NCI-H526 treated with DMSO at 0.1 percent for 48 hours (cell line): ENCODE data around the gene CLIC4.
"Not testable (repeated sequence)": the region's sequence is repeated elsewhere in the genome, so short reads cannot be mapped to it uniquely, and the experiment has no call there.

ENCODE experiments used
- DNase-seq: peaks from one replicate; lab custom pipeline; 2025; lab: John Stamatoyannopoulos, UW

The CLIC4 gene

DNA sequence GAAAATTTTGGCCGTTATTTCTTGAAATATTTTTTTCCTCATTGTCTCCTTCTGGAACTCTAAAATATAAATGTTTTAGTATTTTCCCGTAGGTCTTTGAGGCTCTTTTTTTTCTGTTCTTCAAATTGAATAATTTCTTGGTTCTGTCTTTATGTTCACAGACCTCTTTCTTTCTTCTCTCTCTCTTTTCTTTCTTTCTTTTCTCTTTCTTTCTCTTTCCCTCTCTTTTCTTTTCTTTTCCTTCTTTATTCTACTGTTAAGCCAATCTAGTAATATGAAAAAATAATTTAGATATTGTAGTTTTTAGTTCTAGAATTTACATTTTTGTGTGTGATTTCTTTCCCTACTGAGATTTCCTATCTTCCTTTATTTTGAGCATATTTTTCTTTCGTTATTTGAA is 30.1 kb downstream of the CLIC4 start:
- DNase-seq: no peak

DNA sequence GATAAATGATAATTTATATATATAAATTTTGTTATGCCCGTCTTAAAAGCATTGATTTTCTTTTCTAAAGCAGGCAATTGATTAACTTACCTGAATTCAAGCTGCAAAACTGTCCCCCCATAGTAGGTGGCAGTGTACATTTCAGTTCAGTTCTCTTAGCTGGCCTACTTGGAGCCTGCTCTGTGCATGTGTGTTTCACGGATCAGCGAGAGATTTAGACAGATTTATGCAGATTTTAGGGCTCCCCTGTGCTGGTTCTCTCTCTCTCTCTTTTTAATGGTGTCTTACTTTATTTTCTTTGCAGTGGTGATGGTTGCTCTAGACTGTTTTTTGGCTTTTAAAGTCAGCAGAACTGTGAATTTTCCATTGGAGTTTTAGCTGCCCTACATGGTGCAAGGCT is 30.7 kb downstream of the CLIC4 start:
- DNase-seq: no peak

DNA sequence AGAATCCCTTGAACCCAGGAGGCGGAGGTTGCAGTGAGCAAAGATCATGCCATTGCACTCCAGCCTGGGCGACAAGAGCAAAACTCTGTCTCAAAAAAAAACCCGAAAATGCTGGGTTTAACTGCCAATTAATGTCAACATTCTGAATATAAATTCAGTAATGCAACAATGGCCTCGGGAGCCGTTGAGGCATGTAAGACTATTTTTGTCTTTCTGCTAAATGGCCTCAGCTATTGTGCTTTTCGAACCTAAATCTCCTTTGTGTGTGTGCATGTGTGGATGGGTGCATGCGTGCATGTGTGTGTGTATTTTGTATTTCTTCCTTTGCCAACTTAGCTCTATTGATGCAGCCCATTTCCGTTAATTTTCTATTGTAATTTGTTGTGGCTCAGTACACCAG is 31.6 kb downstream of the CLIC4 start:
- no peak for DNase-seq

DNA sequence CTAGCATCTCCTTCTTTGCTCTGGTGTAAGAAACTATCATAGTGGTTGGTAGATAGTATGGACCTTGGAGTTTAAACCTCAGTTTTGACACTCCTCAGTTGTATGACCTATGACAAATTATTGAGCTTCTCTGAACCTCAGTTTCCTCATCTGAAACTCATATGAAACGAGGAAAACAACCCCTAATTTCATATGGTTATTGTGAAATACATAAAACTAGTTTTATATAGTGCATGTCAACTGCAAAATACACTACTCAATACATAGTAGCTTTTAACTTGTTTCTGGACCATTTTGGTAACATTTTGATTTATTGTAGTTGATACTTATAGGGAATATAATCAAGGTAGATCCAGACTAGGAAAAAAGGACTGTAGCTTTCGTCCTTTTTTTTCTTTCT is 32.9 kb downstream of the CLIC4 start:
- DNase-seq: no peak

DNA sequence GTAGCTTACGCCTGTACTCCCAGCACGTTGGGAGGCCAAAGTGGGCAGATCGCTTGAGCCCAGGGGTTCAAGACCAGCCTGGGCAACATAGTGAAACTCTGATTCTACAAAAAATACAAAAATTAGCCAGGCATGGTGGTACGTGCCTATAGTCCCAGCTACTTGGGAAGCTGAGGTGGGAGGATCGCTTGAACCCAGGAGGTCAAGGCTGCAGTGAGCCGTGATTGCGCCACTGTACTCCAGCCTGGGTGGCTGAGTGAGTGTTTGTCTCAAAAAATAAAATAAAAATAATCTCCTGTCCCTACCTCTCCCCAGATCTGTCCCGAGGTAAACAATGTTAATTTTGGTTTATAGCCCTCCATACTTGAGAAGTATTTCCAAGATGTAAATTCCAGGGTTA is 34.0 kb downstream of the CLIC4 start:
- DNase-seq: not testable (repeated sequence)

DNA sequence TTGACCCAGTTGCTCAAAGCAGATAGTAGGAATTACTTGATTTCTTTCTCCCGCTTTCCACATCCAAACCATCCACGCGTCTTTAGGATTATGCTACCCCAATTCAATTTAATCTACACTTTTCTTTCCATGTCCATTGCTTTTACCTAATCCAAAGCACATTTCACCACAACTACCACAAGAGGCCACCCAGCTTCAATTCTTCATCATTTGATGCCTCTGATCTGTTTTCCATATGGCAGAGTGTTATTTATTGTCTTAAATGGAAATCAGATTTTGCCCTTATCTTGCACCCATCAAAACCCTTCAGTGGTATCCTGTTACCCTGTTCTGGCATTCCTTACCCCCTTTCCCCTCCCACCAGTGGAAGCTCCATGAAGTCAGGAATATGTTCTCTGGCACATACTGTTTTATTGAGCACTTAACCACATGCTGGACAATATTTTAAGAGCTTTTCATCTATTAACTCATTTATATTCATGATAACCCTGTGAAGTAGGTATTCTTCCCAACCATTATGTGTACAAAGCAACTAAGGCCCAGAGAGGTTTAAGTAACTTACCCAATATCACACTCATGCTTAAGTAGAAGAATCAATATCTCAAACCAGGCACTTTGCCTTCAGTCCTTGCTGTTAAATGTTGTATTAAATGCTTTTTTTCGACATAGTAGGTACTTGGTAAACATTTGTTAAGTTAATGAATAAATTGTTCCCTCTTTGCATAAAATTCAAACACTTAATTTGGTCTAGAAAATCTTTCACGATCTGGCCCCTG is 34.6 kb downstream of the CLIC4 start:
- no peak for DNase-seq

DNA sequence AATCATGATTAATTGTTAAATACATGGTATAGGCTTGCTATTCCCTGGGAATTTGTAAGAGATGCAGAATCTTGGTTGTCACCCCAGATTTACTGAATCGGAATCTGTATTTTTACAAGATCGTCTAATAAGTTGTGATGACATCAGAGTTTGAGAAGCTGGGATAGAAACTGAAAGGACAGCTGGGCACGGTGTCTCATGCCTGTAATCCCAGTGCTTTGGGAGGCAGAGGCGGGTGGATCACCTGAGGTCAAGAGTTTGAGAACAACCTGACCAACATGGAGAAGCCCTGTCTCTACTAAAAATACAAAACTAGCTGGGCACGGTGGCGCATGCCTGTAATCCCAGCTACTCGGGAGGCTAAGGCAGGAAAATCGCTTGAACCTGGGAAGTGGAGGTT is 35.4 kb downstream of the CLIC4 start:
- DNase-seq: not testable (repeated sequence)

DNA sequence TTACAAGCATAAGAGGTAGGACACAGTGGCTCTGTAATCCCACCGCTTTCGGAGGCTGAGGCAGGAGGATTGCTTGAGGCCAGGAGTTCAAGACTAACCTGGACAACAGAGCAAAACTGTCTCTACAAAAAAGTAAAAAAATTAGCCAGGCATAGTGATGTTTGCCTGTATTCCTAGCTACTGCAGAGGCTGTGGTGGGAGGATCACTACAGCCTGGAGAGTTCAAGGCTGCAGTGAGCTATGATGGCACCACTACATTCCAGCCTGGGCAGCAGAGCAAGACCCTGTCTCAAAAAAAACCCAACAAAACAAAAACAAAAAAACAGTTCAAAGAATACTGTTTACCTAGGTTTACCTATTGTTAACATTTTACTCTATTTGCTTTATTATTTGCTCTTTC is 37.4 kb downstream of the CLIC4 start:
- DNase-seq: no peak

DNA sequence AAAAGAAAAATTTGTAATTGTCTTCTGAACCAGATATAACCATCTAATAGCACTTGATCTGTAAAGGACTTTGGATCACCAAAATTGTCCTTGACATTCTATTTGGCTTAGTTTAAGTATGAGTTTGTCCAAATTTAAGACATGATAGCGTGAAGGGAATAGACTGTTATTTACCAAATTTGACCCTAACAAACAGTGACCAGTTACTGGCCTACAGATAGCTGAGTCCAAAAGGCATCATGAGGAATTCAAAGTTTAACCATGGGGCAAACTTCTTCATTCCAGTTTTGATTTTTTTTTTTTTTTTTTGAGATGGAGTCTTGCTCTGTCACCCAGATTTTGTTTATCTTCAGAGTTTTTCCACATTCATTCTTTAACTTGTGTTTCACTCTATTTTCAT is 38.5 kb downstream of the CLIC4 start:
- DNase-seq: no peak

DNA sequence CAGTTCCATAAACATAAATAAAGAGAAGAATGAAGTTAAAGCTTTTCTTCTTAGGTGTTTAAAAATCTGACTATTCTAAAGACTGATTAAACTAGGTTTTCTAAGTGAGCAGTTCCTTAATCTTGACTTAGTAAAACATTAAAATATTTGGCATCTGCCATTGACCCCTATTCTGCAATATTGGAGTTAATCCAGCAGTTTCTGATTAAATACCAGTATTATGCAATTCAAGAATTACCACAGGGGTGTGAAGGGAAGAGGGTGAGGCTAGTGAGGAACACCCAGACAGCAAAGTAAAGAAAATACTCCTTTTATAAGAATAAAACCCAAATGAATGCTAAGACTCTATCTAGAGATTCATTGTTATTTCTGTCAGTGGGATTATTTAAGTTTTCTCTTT is 40.9 kb downstream of the CLIC4 start:
- no peak for DNase-seq

DNA sequence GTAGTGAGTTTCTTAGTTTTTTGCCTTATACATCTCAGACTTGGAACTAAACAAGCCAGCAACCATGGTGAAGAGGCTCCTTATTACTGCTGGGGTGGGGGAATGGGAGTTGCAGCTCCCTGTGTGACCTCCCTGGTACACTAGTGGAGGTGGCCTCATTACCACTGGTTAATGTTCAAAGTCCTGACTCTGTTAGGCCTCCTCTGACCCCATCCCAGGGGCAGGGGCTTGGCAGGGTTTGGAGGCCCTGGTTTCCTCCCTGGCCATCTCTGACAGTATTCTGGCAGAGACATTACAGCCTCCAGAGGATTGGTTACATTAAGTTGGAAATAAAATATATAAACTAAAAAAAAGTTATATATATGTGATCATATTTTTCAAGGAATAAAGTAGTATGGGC is 45.2 kb downstream of the CLIC4 start:
- no peak for DNase-seq

DNA sequence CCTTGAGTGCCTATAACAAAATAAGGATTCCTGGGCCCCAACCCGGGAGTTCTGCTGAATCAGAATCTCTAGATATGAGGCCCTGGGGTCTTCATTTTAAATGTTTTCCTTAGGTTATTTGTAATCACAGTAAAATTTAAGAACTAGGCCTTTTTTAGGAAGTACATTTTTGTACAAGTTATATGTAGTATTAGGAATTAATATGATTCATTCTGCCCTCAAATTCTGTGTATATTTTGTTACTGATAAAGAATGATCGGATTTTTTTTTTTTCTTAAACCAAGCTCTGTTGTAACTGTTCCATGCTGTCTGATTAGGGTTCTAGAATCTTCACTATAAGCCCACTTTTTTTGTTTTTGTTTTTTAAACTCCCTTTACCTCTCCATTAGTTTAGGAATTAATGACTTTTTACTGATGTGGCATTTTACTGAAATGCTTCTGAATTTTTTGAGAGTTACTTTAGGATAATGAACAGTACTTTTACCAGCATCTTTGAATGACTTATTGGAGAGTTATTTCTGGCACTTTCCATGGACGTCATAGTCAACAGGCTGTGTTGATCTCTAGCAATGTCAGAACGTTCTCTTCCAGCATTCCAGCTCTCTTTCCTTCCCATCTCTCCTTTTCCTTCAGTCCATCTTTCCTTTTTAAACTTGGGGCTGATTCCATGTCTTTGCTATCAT is 48.3 kb downstream of the CLIC4 start:
- no peak for DNase-seq

DNA sequence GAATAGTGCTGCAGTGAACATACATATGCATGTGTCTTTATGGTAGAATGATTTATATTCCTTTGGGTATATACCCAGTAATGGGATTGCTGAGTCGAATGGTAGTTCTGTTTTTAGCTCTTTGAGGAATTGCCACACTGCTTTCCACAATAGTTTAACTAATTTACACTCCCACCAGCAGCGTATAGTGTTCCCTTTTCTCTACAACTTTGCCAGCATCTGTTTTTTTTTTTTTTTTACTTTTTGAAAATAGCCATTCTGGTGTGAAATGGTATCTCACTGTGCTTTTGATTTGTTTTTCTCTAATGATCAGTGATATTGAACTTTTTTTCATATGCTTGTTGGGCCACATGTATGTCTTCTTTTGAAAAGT is 48.9 kb downstream of the CLIC4 start:
- not testable (repeated sequence) for DNase-seq

DNA sequence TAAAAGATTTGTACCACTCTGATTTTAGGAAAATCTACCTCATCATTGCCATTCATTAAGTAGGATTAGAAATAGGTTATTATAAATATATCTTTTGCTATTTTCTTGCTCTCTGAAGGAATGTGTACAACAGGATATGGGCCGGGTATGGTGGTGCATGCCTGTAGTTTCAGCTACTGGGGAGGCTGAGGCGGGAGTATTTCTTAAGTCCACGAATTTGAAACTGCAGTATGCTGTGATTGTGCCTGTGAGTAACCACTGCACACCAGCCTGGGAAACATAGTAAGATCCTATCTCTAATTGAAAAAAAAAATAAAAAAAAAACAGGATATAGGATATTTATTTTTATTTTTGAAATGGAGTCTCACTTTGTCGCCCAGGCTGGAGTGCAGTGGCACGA is 50.0 kb downstream of the CLIC4 start:
- DNase-seq: no peak

DNA sequence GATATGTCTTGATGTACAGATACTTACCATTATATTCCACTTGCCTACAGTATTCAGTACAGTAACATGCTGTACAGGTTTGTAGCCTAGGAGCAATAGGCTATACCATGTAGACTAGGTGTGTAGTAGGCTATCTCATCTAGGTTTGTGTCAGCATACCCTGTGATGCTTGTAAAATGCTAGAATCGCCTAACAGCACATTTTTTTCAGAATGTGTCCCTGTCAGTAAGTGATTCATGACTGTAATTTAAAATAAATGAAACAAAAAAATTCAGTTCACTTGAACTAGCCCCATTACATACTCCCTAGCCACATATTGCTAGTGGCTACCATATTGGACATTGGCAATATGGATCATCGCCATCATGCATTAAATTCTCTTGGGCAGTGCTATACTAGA is 51.3 kb downstream of the CLIC4 start:
- DNase-seq: no peak

DNA sequence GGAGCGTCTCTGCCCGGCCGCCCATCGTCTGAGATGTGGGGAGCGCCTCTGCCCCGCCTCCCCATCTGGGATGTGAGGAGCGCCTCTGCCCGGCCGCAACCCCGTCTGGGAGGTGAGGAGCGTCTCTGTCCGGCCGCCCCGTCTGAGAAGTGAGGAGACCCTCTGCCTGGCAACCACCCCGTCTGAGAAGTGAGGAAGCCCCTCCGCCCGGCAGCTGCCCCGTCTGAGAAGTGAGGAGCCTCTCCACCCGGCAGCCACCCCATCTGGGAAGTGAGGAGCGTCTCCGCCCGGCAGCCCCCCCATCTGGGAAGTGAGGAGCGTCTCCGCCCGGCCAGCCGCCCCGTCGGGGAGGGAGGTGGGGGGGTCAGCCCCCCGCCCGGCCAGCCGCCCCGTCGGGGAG is 54.0 kb downstream of the CLIC4 start:
- not testable (repeated sequence) for DNase-seq

DNA sequence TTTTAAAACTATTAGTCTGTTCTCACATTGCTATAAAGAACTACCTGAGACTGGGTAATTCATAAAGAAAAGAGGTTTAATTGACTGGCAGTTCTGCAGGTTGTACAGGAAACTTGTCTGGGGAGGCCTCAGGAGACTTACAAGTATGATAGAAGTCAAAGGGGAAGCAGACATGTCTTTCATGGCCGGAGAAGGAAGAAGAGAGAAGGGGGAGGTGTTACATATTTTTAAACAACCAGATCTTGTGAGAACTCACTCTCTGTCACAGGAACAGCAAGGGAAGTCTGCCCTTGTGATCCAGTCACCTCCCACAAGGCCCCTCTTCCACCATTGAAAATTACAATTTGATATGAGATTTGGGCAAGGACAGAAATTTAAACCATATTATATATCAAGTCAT is 55.9 kb downstream of the CLIC4 start:
- no peak for DNase-seq

DNA sequence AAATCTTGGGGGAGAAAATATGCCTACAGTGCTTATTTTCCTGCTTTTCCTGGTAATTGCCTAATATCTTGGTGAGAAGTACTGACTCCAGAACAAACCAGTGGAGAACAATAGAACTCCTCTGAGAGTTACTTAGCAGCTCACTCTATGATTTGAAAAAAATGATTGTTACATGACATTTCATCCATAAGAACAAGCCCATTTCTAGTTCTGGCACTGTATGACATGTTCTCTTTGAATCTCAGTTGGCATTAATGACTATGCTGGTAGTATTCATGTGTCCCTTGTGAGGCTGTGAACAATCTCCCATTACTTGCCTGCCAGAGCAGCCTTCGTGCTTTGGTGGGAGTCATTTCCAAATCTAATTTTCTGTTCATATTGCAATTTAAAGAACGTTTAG is 58.0 kb downstream of the CLIC4 start:
- DNase-seq: no peak

DNA sequence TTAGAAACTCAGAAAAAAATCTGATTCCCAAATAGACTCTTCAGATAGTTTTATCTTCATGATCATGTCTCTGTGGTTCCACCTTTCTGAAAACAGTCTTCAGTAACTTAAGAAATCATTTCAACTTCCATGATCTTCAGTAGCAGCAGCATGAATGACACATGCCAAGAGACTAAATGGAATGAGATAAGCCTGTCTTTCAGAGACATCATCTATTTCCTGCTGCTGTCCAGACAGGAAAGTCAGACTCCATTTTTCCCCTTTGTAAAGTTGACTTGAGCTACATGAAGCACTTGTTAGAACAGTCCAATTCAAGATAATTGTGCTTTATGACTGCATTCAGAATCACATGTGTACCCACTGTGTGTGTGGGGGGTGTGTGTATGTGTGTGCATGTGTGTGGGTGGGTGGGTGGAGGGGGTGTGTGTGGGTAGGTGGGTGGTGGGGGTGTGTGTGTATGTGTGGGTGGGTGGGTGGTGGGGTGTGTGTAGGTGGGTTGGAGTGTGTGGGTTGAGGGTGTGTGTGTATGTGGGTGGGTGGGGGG is 58.8 kb downstream of the CLIC4 start:
- DNase-seq: no peak

DNA sequence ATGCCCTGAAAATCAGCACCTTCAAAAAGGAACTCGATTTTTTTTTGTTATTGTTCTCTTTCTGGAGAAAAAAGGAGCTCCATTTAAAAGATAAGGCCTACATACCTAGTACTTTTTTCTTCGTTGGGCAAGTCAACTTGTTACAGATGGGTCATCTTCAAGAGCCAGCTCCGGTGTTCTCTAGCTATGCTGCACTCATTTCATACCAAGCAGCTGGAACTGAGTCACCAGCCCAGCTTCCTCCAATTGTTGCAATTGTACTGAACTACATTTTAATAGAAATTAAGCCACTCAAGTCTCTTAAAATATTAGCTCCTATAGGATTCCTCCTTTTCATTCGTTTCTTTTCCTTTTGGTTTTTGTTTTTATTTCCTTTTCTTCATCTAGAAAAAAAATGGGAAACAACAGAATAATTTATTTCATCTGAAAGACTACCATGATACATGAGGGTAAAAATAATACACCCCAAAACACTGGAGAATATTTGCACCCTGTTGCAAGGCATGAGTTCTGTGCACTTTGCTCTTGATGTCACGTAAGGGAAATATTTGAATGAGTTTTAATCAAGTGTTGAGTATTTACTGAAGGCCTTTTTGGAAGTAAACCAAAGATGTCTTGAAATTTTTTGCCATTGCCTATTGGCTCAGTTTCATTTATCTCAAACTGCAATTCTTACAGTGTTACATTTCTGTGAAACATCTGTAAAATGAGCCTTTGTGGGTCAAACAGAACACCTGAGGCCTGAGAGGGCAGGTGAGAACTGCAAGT is 60.5 kb downstream of the CLIC4 start:
- DNase-seq: no peak

DNA sequence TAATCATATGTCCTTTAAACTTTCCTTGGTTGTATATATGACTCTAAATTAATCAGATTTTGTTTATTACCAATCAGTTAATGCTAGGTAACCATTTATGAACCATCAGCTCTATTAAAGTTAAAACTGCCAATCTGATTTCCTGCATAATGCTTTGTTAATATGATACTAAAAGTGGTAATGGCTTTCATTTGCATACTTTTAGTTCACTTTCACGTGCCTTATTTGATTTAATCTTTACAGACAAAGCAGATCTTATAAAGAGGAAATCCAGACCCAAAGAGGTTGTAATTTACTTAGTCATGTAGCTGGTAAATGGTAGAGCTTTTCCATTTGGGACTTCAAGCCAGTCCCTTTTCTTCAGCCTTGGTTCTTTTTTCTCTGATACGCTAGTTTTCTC is 61.3 kb downstream of the CLIC4 start:
- DNase-seq: no peak

DNA sequence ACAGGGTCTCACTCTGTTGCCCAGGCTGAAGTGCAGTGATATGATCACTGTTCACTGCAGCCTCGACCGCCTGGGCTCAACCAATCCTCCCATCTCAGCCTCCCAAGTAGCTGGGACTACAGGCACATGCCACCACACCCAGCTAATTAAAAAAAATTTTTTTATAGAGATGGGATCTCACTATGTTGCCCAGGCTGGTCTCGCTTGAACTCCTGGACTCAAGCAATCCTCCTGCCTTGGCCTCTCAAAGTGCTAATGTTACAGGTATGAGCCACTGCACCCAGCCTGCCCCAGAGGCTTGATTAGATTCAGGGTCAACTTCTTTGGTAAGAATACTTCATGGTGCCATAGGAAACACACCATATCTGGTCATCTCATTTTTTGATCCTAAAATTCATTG is 66.2 kb downstream of the CLIC4 start:
- DNase-seq: not testable (repeated sequence)

DNA sequence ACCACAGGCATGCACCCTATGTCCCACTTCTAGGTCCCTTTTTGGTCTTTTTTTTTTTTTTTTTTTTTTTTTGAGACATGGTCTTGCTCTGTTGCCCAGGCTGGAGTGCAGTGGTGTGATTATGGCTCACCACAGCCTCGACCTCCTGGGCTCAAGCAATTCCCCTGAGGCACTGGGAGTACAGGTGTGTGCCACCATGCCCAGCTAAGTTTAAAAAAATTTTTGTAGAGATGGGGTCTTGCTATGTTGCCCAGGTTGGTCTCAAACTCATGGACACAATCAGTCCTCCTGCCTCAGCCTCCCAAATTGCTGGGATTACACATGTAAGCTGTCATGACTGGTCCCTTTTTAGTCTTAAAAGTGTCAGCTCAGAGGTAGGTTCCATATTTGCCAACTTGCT is 75.0 kb downstream of the CLIC4 start:
- DNase-seq: not testable (repeated sequence)
